SKM-1 (cell line): Measurements from ENCODE around the gene FAM114A2.

Experiments
- DNase-seq: peaks from one replicate; lab custom pipeline; 2025; ENCODE audit not compliant: unreplicated experiment; lab: John Stamatoyannopoulos, UW

The FAM114A2 gene

GRCh38 chr5:153952057-153952456 is 86.7 kb downstream of the FAM114A2 start:
- DNase-seq = no peak

- DNase-seq = no peak
Measured at GRCh38 chr5:153941265-153941664, 97.4 kb downstream of the FAM114A2 start.
